ENCODE data around the gene TRPM3.

TRPM3 gene

GRCh38 chr9:71120501-71121247, 747 bp downstream of the TRPM3 start:
- Mint-ChIP-seq H3K27me3 (ENCODE audit: low read depth) (peaks cover 26% of the 10 kb centered on the region), H3K9me3 (no peaks in the 10 kb centered on the region), H3K36me3 (ENCODE audit: low read depth) (no peaks in the 10 kb centered on the region), H3K27ac (no peak overlapping the region), H3K4me1 (ENCODE audit: low read depth) (no peaks in the 10 kb centered on the region), H3K4me3 (no peak overlapping the region)

DNA sequence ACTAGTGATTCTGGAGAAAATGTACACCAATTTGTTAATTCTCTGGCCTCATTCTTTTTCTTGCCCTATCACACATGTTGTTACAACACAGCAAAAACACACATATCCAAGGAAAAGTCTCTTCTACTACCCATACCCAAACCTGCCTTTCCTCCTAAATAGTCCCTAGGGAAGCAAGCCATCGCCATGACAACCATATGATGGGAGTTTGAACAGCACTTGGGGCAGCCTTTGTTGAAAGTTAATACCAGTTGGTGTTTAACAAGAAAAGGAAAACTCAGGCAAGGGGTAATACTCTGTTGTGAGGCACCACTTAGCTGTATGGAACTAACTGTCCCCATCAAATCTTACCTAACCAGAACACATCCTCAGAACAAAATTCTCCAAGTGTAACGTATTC, 1.7 kb downstream of the TRPM3 start:
- H3K4me3 Mint-ChIP-seq = no peak overlapping the region
- no peaks in the 10 kb centered on the region for H3K36me3 Mint-ChIP-seq (ENCODE audit: low read depth)
- peaks cover 26% of the 10 kb centered on the region for H3K27me3 Mint-ChIP-seq (ENCODE audit: low read depth)
- no peaks in the 10 kb centered on the region for H3K9me3 Mint-ChIP-seq
- H3K4me1 Mint-ChIP-seq (ENCODE audit: low read depth) = no peaks in the 10 kb centered on the region
- no peak overlapping the region for H3K27ac Mint-ChIP-seq

DNA sequence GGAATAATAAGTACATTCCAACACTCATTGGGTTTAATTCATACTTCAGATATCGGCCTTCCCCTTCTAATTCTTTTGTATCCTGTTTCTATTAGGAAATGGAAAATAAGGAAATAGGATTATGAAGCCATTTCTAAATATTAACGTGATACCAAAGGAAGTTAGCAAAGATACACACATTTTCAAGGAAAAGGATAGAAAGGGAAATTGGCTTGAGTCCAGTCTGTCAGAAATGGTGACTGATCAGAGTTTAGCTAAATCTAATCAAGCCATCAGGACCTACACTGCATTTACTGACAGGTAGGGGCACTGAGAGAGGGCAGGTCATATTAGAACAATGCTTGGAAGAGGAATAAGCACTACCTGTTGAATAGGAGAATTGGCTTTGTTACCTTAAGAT, 3.1 kb downstream of the TRPM3 start:
- Mint-ChIP-seq H3K27ac (no peak overlapping the region), H3K9me3 (no peaks in the 10 kb centered on the region), H3K27me3 (ENCODE audit: low read depth) (peaks cover 20% of the 10 kb centered on the region), H3K4me3 (no peak overlapping the region), H3K4me1 (ENCODE audit: low read depth) (no peaks in the 10 kb centered on the region), H3K36me3 (ENCODE audit: low read depth) (no peaks in the 10 kb centered on the region)

DNA sequence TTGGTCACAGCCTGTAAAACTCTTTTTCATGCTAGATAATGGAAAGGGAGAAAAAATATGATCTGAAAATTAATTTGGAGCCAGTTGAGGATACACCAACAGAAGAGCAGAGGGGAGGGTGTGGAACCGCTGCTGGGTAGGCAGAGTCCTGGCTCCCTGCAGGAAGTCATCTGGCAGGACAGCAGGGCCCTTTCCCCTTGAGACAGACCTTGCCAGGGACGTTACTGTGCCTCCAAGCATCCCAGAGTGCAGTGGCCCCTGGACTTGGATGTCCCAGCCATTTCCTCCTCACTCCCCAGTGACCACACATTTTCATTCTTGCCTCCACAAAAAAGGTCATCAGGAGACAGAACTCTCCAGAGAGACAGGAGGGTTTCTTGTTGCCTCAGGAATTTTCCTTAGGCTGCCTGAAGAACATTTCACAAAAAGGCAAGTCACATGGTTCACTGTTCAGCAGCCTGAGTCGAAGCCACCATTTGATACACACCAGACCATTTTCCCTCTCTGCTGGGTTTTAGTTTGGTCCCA, 5.9 kb downstream of the TRPM3 start:
- Mint-ChIP-seq H3K27me3 (ENCODE audit: low read depth) (peaks cover 4% of the 10 kb centered on the region), H3K4me1 (ENCODE audit: low read depth) (no peaks in the 10 kb centered on the region), H3K4me3 (no peak overlapping the region), H3K27ac (no peak overlapping the region), H3K9me3 (no peaks in the 10 kb centered on the region), H3K36me3 (ENCODE audit: low read depth) (no peaks in the 10 kb centered on the region)

DNA sequence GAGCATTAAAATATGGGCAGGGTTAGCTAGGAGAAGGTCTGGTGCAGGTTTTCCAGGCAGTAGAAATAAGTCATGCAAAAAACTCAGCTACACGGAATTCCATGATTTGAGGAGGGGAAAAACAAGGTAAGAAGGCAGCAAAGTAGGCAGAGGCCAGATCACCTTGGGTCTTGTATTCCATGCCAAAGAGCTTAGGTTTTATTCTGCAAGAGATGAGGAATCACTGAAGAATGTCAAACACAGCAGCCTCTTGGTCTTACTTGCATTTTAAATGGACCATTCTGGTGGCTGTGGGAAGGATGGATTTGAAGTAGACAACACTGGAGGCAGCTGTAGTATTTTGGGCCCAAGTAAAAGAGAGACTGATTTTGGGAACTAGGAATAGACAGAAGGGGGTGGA, 8.6 kb downstream of the TRPM3 start:
- H3K4me1 Mint-ChIP-seq (ENCODE audit: low read depth) = no peaks in the 10 kb centered on the region
- no peaks in the 10 kb centered on the region for H3K27me3 Mint-ChIP-seq (ENCODE audit: low read depth)
- H3K27ac Mint-ChIP-seq = no peak overlapping the region
- H3K4me3 Mint-ChIP-seq = no peak overlapping the region
- no peaks in the 10 kb centered on the region for H3K9me3 Mint-ChIP-seq
- no peaks in the 10 kb centered on the region for H3K36me3 Mint-ChIP-seq (ENCODE audit: low read depth)

DNA sequence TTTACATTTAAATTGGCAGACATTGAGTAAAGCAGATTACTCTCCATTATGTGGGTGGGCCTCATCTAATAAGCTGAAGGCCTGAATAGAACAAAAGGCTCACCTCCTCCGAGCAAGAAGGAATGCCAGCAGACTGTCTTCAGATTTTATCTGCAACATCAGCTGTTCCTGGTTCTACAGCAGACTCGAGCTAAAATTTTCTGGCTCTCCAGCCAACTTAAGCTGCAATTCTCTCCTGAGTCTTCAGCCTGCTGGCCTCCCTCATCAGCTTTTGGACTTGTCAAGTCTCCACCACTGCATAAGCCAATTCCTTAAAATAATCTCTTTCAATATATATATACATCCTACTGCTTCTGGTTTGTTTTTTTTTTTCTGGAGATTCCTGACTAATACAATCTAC, 12.5 kb downstream of the TRPM3 start:
- Mint-ChIP-seq H3K4me1 (ENCODE audit: low read depth) (no peaks in the 10 kb centered on the region), H3K27me3 (ENCODE audit: low read depth) (no peaks in the 10 kb centered on the region), H3K9me3 (no peaks in the 10 kb centered on the region), H3K36me3 (ENCODE audit: low read depth) (no peaks in the 10 kb centered on the region), H3K4me3 (no peak overlapping the region), H3K27ac (no peak overlapping the region)

DNA sequence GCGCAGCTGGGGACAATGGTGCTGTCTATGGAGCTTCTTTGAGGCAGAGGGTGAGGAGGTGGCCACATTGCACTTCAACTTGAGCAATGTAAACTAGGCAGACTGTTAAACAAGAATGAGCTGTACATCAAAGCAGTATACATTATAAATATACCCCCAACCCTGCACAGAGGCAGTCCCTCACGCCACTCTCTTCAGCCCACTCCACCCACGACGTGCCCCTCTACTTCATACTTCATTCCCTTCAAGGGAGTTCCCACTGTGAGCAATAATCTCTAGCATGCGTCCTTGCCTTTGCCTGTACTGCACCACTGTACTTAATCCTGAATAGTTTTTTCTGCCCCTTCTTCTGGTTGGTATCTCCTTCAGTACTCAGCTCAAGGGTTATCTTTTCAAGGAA, 14.4 kb downstream of the TRPM3 start:
- Mint-ChIP-seq H3K9me3 (no peaks in the 10 kb centered on the region), H3K36me3 (ENCODE audit: low read depth) (no peaks in the 10 kb centered on the region), H3K27me3 (ENCODE audit: low read depth) (no peaks in the 10 kb centered on the region), H3K27ac (no peak overlapping the region), H3K4me3 (no peak overlapping the region), H3K4me1 (ENCODE audit: low read depth) (no peaks in the 10 kb centered on the region)

DNA sequence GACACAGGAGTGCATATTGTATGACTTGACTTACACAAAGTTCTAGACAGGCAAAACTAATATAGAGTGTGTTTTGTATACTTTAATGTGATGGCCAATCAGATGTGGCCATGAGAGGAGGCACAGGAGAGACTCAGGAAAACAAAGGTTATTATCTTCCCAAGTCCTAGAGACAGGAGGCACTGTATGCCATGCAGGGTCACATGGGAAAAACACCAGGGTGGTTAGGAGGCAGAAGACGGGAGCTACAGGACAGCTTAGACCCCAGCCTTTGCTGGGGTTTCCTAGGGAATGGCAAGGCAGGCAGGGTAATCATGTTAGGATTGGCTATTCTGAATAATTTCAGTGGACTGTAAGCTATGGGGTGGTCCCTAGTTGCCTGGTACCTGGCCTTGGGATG, 16.2 kb downstream of the TRPM3 start:
- H3K27me3 Mint-ChIP-seq (ENCODE audit: low read depth) = no peaks in the 10 kb centered on the region
- H3K4me3 Mint-ChIP-seq = no peak overlapping the region
- no peaks in the 10 kb centered on the region for H3K36me3 Mint-ChIP-seq (ENCODE audit: low read depth)
- no peaks in the 10 kb centered on the region for H3K4me1 Mint-ChIP-seq (ENCODE audit: low read depth)
- H3K27ac Mint-ChIP-seq = no peak overlapping the region
- H3K9me3 Mint-ChIP-seq = no peaks in the 10 kb centered on the region

DNA sequence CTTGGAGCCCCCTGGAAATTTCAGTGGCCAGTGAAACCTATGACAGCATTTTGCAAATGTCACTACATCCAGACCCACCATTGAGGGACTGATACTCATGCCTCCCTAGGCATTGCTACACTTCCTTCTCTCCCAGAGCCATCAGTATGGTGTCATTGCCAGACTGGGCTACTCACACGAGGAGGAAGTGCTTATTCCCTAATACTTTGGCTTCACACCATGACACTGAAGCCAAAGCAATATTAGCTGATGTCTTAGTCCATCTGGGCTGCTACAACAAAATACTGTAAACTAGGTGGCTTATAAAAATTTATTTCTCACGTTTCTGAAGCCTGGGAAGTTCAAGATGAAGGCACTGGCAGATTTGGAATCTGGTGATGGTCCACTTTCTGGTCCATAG, 22.6 kb downstream of the TRPM3 start:
- H3K27me3 Mint-ChIP-seq (ENCODE audit: low read depth) = peaks cover 3% of the 10 kb centered on the region
- no peaks in the 10 kb centered on the region for H3K9me3 Mint-ChIP-seq
- no peaks in the 10 kb centered on the region for H3K36me3 Mint-ChIP-seq (ENCODE audit: low read depth)
- H3K4me3 Mint-ChIP-seq = no peak overlapping the region
- H3K27ac Mint-ChIP-seq = no peak overlapping the region
- no peaks in the 10 kb centered on the region for H3K4me1 Mint-ChIP-seq (ENCODE audit: low read depth)

- H3K27me3 Mint-ChIP-seq (ENCODE audit: low read depth) = peaks cover 3% of the 10 kb centered on the region
- no peaks in the 10 kb centered on the region for H3K36me3 Mint-ChIP-seq (ENCODE audit: low read depth)
- no peaks in the 10 kb centered on the region for H3K9me3 Mint-ChIP-seq
- H3K27ac Mint-ChIP-seq = no peak overlapping the region
- H3K4me1 Mint-ChIP-seq (ENCODE audit: low read depth) = no peaks in the 10 kb centered on the region
- H3K4me3 Mint-ChIP-seq = no peak overlapping the region
Measured at GRCh38 chr9:71097671-71098070, 23.8 kb downstream of the TRPM3 start.

DNA sequence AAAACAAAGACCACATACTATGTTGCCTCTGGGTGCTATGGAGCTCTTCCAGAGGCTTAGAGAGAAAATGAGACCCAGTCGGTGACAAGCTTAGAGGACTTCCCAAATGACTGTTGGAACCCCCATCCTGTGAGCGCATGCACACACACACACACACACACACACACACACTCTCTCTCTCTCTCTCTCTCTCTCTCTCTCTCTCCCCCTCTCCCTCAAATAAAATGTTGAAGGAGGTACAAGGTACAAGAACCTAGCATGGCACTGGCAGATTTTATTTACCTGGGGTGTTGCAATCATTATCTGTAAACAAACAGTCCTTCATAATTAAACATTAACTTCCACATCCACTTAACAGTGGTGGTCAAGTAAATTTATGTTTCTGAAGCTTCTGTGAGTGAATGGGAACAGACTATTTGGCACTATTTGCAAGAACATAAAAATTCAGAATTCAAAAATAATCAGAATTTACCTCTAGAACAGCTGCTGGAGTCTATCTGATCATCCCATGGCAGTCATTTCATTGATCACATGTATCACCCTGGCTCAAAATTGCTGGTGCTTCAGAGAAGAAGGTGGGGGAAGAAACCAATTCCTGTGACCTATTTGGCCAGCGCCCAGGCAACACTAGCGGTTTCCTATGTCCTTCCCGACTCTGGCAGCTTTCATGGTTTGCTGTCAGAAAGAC, 24.9 kb downstream of the TRPM3 start:
- peaks cover 3% of the 10 kb centered on the region for H3K27me3 Mint-ChIP-seq (ENCODE audit: low read depth)
- H3K9me3 Mint-ChIP-seq = no peaks in the 10 kb centered on the region
- H3K36me3 Mint-ChIP-seq (ENCODE audit: low read depth) = no peaks in the 10 kb centered on the region
- H3K27ac Mint-ChIP-seq = no peak overlapping the region
- no peak overlapping the region for H3K4me3 Mint-ChIP-seq
- no peaks in the 10 kb centered on the region for H3K4me1 Mint-ChIP-seq (ENCODE audit: low read depth)

- Mint-ChIP-seq H3K4me3 (no peak overlapping the region), H3K36me3 (ENCODE audit: low read depth) (no peaks in the 10 kb centered on the region), H3K27ac (no peak overlapping the region), H3K4me1 (ENCODE audit: low read depth) (no peaks in the 10 kb centered on the region), H3K9me3 (no peaks in the 10 kb centered on the region), H3K27me3 (ENCODE audit: low read depth) (peaks cover 3% of the 10 kb centered on the region)
Measured at GRCh38 chr9:71094708-71095251, 26.6 kb downstream of the TRPM3 start.

- H3K4me1 Mint-ChIP-seq (ENCODE audit: low read depth) = no peaks in the 10 kb centered on the region
- H3K36me3 Mint-ChIP-seq (ENCODE audit: low read depth) = no peaks in the 10 kb centered on the region
- H3K27me3 Mint-ChIP-seq (ENCODE audit: low read depth) = no peaks in the 10 kb centered on the region
- no peak overlapping the region for H3K27ac Mint-ChIP-seq
- no peaks in the 10 kb centered on the region for H3K9me3 Mint-ChIP-seq
- H3K4me3 Mint-ChIP-seq = no peak overlapping the region
Measured at GRCh38 chr9:71090896-71091295, 30.5 kb downstream of the TRPM3 start.

- Mint-ChIP-seq H3K4me1 (ENCODE audit: low read depth) (no peaks in the 10 kb centered on the region), H3K4me3 (no peak overlapping the region), H3K36me3 (ENCODE audit: low read depth) (no peaks in the 10 kb centered on the region), H3K27ac (no peak overlapping the region), H3K9me3 (no peaks in the 10 kb centered on the region), H3K27me3 (ENCODE audit: low read depth) (no peaks in the 10 kb centered on the region)
Measured at GRCh38 chr9:71079451-71079850, 42.0 kb downstream of the TRPM3 start.

DNA sequence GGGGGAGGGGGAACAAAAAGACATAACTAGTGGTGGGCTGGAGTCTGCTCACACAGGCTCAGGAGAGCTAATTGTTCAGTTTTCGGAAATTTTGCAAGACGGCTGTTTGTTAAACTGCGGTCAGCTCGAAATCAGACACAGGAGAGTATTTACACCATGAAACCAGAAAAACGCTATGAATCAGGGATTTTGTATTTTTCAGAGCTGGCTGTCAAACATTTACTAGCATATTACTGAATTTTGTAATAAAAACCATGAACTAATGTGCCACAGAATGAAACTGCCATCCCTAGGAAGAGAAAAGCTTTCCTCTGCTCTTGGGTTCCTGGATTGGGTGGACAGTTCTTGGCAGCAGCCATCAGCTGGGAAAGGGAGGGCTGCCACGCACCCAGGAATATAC, 45.3 kb downstream of the TRPM3 start:
- no peaks in the 10 kb centered on the region for H3K36me3 Mint-ChIP-seq (ENCODE audit: low read depth)
- no peak overlapping the region for H3K4me3 Mint-ChIP-seq
- H3K9me3 Mint-ChIP-seq = no peaks in the 10 kb centered on the region
- no peaks in the 10 kb centered on the region for H3K27me3 Mint-ChIP-seq (ENCODE audit: low read depth)
- H3K27ac Mint-ChIP-seq = no peak overlapping the region
- H3K4me1 Mint-ChIP-seq (ENCODE audit: low read depth) = no peaks in the 10 kb centered on the region

Measured in T-helper 1 cell treated with Interleukin-12 subunit alpha and Interleukin-12 subunit beta and Interleukin-4 antibody, amounts not matched to agents 30 μg/mL and 1 μg/mL, for 36 hours (primary cell).